PC-9 (cell line): ENCODE data around the gene EML5.

ENCODE experiments used
- CTCF ChIP-seq: fragments of 200-600 bp; sonication (generic); conservative IDR thresholded peaks from 2 replicates; pipeline ENCODE4 v1.6.1; 2017; ENCODE audit warnings: mixed run types, antibody characterized with exemption, mild to moderate bottlenecking, moderate library complexity
- EZH2 ChIP-seq: fragments of 200-600 bp; sonication (generic); IDR thresholded peaks from 2 replicates; pipeline ENCODE4 v1.8.0; 2017; ENCODE audit warnings: antibody characterized with exemption, low read depth

- TF ChIP-seq CTCF (no peak), EZH2 (no peak)
These were observed 94.1 kb downstream of the EML5 start for GRCh38 chr14:88698651-88699050.
